Skeletal muscle satellite cell (primary cell): ENCODE measurements around the gene SULT1E1.
"Not testable (repeated sequence)": the region's sequence is repeated elsewhere in the genome, so short reads cannot be mapped to it uniquely, and the experiment has no call there.

Experiments
- H3K27me3 ChIP-seq: 2 replicates; pipeline ENCODE4 v1.7.0; 2013; ENCODE audit warnings: low read length; ENCODE audit not compliant: control insufficient read depth, insufficient read depth
- H3K36me3 ChIP-seq: 2 replicates; pipeline ENCODE4 v1.7.0; 2013; ENCODE audit warnings: mild to moderate bottlenecking, control low read depth, low read length; ENCODE audit not compliant: insufficient read depth
- H3K4me1 ChIP-seq: 2 replicates; pipeline ENCODE4 v1.7.0; 2013; ENCODE audit warnings: low read length; ENCODE audit not compliant: control insufficient read depth, insufficient read depth
- H3K4me2 ChIP-seq: 2 replicates; pipeline ENCODE4 v1.7.0; 2013; ENCODE audit warnings: mild to moderate bottlenecking, low read length
- H3K4me3 ChIP-seq: 2 replicates; pipeline ENCODE4 v1.7.0; 2013; ENCODE audit warnings: low read length
- H3K9ac ChIP-seq: 2 replicates; pipeline ENCODE4 v1.7.0; 2013; ENCODE audit warnings: mild to moderate bottlenecking, low read depth, low read length, moderate library complexity
- H3K9me3 ChIP-seq: replicated peaks from 2 replicates; pipeline ENCODE4 v1.7.0; 2013; ENCODE audit warnings: mild to moderate bottlenecking, control low read depth, low read length

The SULT1E1 gene

DNA sequence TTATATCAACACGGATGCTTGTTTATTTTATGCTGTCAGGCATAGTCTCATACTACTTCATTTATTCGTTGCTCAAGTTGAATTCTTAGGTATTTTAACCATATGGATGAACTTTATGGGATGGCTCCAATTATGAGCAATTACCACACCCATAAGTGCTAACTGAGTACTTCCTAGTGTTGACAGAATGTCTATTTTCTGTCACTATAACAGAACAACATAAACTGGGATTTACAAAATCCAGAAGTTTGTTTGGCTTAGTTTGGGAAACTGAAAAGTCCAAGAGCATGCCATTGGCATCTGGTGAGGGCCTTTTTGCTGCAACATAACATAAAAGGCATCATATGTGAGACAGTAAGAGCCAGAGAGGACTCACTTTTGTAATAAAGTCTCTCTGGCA lies 21.0 kb downstream of the SULT1E1 start:
- no peaks in the 10 kb centered on the region for H3K36me3 ChIP-seq
- H3K4me1 ChIP-seq: no peaks in the 10 kb centered on the region
- no peak overlapping the region for H3K4me2 ChIP-seq
- H3K9ac ChIP-seq: no peak overlapping the region
- no peaks in the 10 kb centered on the region for H3K9me3 ChIP-seq
- H3K27me3 ChIP-seq: no peaks in the 10 kb centered on the region
- no peak overlapping the region for H3K4me3 ChIP-seq

DNA sequence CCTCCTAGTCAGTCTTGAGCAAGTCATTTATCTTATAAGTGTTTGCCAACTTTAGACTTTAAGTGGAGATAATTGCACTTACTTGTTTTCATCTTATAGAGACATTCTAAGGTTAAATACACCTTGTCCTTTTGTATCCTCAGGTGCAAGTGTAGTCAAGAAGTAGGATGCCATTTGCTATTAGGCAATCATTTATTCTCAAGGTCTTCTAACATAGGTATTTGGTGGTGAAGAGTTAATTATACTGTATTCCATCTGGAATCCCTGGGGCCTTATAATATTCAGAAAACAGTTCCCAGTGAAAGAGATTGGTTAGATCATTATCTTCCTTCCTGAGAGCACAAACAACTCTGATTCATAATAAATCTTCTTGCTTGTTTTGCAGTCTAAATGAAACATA lies 23.7 kb downstream of the SULT1E1 start:
- Histone ChIP-seq H3K4me1 (no peaks in the 10 kb centered on the region), H3K36me3 (no peaks in the 10 kb centered on the region), H3K27me3 (no peaks in the 10 kb centered on the region), H3K9me3 (no peaks in the 10 kb centered on the region), H3K4me2 (no peak overlapping the region), H3K9ac (no peak overlapping the region), H3K4me3 (no peak overlapping the region)

DNA sequence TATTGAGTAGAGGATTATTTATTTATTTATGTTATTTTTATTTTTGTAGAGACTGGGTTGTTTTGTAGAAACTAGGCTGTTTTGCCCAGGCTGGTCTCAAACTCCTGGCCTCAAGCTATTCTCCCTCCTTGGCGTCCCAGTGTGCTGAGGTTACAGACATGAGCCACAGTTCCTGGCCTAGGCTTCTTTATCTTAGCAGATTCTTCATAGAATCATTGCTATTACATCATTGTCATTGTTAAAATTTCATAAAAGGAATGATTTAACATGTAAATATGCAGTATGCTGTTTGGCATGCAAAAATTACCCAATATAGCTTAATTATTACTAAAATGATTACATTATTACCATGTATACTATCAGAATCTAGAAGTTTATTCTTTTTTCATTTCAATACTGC lies 24.2 kb downstream of the SULT1E1 start:
- Histone ChIP-seq H3K4me2 (no peak overlapping the region), H3K9ac (no peak overlapping the region), H3K36me3 (no peaks in the 10 kb centered on the region), H3K4me1 (no peaks in the 10 kb centered on the region), H3K4me3 (no peak overlapping the region), H3K9me3 (no peaks in the 10 kb centered on the region), H3K27me3 (no peaks in the 10 kb centered on the region)

DNA sequence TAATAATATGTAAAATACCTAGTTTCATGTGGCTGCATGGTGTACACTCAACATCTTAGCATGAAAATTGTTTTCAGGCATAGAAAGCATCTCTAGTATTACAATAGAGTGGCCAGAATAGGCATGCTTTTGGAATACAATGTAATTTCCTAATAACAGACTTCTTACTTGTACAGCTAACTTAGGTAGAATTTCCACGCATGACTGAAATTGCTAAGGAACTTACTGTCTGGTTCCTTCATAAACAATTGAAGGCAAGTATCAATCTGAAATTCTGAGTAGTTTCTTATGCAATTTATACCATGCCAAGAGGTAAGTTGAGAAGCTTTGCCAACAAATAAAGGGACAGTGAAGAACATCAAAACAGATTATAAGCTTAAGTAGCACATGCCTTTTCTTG lies 26.7 kb downstream of the SULT1E1 start:
- Histone ChIP-seq H3K4me2 (no peak overlapping the region), H3K36me3 (no peaks in the 10 kb centered on the region)

DNA sequence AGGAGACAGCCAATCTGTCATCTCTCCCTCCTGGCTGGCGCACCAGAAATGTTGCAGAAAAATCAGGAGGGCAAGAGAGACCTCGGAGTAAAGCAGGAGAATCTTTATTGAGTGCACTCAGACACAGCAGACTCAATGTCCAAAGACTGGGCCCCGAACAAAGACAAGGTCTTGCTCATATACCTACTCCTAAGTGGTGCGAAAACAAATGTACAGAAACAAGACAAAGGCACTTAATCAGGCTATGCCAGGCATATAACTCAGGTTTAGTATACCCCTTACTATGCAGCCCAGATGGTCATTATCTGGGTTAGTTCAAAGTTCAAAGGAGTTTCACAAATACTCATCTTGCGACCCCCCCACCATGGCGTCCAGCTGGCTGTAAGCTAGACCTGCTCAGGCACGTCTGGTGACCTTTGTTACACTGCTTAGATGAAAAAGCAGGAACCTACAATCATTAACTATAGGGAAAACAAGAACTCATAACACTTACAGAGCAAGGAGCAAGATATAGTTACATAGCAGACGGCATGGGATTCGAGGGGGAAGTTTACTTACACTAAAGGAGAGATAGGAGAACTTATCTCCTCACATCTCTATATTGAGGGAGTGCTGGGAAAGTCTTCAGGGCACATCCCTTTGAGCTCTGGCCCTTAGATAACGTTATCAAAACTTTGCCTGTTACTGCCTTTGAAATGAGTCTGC lies 27.5 kb downstream of the SULT1E1 start:
- no peak overlapping the region for H3K4me3 ChIP-seq
- no peak overlapping the region for H3K9ac ChIP-seq
- H3K4me2 ChIP-seq: no peak overlapping the region
- peaks cover 5% of the 10 kb centered on the region for H3K9me3 ChIP-seq
- H3K36me3 ChIP-seq: no peaks in the 10 kb centered on the region
- no peaks in the 10 kb centered on the region for H3K4me1 ChIP-seq
- no peaks in the 10 kb centered on the region for H3K27me3 ChIP-seq

More for the DNA sequence above, 26.7 kb downstream of the SULT1E1 start:
- no peak overlapping the region for H3K4me3 ChIP-seq
- no peaks in the 10 kb centered on the region for H3K4me1 ChIP-seq
- H3K9ac ChIP-seq: no peak overlapping the region
- H3K27me3 ChIP-seq: no peaks in the 10 kb centered on the region
- H3K9me3 ChIP-seq: peaks cover 5% of the 10 kb centered on the region

DNA sequence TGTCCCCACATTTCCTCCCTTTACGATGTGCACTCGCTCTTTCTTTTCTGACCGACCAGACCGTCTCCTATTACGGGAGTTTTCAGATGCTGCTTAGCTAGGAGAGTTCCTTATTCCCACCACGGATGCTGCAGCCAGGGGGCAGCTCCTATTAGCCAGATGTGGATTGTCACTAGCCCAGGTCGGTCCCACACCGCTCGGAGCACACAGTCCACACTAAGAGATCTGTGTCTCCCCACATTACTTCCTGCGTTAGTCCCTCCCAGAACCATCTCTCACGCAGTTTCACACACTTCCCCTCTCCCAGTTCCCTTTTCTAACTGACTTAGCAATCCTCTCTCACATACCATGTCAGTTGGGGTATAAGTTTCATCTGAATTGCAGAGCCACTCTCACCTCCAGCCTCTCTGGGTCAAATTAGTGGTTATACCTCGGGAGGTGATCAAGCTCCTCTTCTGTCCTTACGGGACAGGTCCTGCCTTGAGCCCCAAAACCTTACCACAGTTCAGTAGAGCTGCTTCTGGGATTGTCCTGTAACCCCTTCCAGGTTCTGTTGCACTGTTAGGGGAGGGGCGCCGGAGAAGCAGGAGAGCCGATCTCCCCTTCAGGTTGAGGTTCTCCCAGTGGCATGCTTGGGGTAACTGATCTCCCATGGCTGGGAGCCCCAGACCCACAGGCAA lies 28.2 kb downstream of the SULT1E1 start:
- Histone ChIP-seq H3K9me3 (peaks cover 5% of the 10 kb centered on the region), H3K4me2 (no peak overlapping the region), H3K27me3 (no peaks in the 10 kb centered on the region), H3K9ac (no peak overlapping the region), H3K36me3 (no peaks in the 10 kb centered on the region), H3K4me1 (no peaks in the 10 kb centered on the region), H3K4me3 (no peak overlapping the region)

DNA sequence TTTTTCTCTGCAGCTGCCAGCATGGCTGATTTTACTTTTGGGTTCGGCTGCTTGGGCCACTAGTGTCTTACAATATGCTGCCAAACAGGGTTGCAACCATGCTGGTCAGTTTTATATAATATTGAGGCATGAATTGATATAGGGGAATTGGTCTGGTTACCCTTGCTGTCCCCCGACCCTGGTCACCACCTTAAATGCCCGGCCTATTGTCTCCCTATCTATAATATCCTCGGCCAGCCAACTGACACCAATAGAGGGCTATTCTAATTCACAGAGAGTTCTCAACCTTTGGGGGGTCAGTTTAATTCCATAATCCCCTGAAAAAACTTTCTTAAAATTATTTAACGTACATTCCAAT lies 28.7 kb downstream of the SULT1E1 start:
- Histone ChIP-seq H3K4me3 (no peak overlapping the region), H3K4me1 (no peaks in the 10 kb centered on the region), H3K9ac (no peak overlapping the region), H3K27me3 (no peaks in the 10 kb centered on the region), H3K36me3 (no peaks in the 10 kb centered on the region), H3K4me2 (no peak overlapping the region), H3K9me3 (peaks cover 5% of the 10 kb centered on the region)

DNA sequence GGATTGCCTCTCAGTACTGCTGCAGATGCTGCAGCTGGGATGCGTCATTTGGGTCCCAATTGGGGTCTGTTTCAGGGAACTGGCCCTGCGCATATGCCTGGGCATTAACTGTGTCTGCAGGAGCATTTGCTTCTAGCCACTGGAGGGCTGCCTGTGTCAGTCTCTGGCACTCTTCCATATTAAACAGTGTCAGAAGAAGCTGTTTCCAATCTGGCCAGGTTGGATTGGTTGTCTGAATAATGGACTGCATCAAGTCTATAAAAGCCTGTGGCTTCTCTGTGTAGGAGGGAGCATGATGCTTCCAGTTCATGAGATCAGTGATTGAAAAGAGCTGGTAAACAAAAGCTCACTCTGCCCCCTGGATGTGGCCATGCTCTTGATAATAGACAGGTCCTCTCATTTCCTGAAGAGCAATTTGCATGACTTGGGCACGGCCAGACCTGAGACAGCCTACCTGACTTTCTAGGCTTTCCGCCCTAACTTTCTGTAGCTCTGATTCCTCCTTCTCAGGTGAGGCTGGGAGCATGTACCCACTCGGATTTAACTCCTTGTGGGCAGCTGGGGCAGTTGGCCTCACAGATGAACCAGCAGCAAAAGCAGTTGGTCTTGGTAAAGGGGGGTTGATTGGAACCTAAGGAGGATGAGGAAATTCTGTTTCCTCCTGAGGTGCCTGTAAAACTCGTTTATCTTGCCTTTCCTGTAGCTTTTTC lies 29.2 kb downstream of the SULT1E1 start:
- no peaks in the 10 kb centered on the region for H3K27me3 ChIP-seq

DNA sequence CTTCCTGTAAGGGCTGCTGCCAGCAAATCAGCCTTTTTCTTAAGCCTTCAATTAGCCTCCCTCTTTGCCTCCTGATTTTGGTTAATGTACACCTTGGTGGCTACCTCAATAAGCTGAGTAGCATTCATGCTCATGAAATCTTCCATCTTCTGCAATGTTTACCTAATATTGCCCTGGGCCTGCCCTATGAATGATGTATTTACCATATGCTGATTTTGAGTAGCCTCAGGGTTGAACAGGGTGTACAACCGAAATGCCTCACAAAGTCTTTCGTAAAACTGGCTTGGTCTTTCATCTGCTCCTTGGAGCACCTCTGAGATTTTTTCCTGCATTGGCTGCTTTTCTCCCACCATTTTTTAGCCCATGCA lies 29.8 kb downstream of the SULT1E1 start:
- H3K4me1 ChIP-seq: no peaks in the 10 kb centered on the region
- H3K36me3 ChIP-seq: no peaks in the 10 kb centered on the region
- no peak overlapping the region for H3K9ac ChIP-seq
- no peak overlapping the region for H3K4me2 ChIP-seq
- H3K27me3 ChIP-seq: no peaks in the 10 kb centered on the region
- peaks cover 5% of the 10 kb centered on the region for H3K9me3 ChIP-seq
- H3K4me3 ChIP-seq: no peak overlapping the region

More for the DNA sequence above, 29.2 kb downstream of the SULT1E1 start:
- H3K4me3 ChIP-seq: no peak overlapping the region
- no peaks in the 10 kb centered on the region for H3K36me3 ChIP-seq
- H3K4me1 ChIP-seq: no peaks in the 10 kb centered on the region
- peaks cover 5% of the 10 kb centered on the region for H3K9me3 ChIP-seq
- H3K4me2 ChIP-seq: no peak overlapping the region
- no peak overlapping the region for H3K9ac ChIP-seq

DNA sequence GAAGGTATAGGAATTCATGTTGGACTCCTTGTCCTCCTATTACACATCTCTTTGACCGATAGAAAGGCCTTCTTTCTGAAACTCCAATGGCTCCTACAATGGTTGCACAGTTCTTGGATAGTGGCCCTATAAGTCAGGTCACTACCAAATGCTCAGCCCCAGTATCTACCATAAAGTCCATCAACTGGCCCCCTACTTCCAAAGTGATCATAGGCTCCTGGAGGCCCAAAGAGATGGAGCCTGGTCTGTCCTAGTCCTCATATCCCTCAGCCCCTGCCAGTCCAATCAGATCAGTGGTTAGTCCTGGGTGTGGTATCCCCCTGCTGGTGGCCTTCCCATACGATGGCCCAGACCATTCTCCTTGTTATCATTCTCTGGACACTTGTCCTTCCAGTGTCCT lies 30.3 kb downstream of the SULT1E1 start:
- Histone ChIP-seq H3K36me3 (no peaks in the 10 kb centered on the region), H3K9me3 (peaks cover 5% of the 10 kb centered on the region), H3K9ac (no peak overlapping the region), H3K4me1 (no peaks in the 10 kb centered on the region), H3K27me3 (no peaks in the 10 kb centered on the region), H3K4me2 (no peak overlapping the region), H3K4me3 (no peak overlapping the region)

DNA sequence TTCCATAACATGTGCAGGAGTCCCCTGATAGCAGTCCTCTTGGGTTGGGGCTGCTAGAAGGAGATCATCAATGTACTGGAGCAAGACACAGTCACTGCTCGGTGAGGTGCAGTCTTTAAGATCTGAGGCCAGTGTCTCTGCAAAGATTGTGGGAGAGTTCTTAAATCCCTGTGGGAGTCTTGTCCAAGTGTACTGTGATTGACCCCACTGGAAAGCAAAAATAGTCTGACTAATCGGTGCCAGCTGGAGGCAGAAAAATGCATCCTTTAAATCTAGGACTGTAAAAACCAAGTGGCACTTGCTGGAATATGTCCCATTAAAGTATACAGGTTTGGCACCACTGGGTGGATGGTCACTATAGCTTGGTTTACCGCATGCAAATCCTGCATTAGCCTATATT lies 31.1 kb downstream of the SULT1E1 start:
- Histone ChIP-seq H3K36me3 (no peaks in the 10 kb centered on the region), H3K4me2 (no peak overlapping the region), H3K4me3 (no peak overlapping the region), H3K9ac (no peak overlapping the region), H3K9me3 (peaks cover 8% of the 10 kb centered on the region), H3K27me3 (no peaks in the 10 kb centered on the region), H3K4me1 (no peaks in the 10 kb centered on the region)

DNA sequence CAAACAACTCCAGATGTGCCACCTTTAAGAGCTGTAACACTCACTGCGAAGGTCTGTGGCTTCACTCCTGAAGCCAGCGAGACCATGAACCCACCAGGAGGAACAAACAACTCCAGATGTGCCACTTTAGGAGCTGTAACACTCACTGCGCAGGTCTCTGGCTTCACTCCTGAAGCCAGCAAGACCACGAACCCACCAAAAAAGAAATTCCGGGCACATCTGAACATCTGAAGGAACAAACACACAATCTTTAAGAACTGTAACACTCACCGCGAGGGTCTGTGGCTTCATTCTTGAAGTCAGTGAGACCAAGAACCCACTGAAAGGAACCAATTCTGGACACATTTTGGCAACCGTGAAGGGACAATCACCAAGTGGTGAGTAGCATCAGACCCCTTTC lies 34.9 kb downstream of the SULT1E1 start:
- H3K4me1 ChIP-seq, H3K4me3 ChIP-seq, H3K27me3 ChIP-seq, H3K4me2 ChIP-seq, H3K9me3 ChIP-seq, H3K9ac ChIP-seq, H3K36me3 ChIP-seq: not testable (repeated sequence)
